Measurements from ENCODE around the gene PPP1R13B.

The PPP1R13B gene

GRCh38 chr14:103770902-103771301 lies 76.5 kb downstream of the PPP1R13B start:
- no peak for DNase-seq

- DNase-seq: no peak
Measured at GRCh38 chr14:103770500-103770899, 76.9 kb downstream of the PPP1R13B start.

- no peak for DNase-seq
Measured at GRCh38 chr14:103767336-103767894, 80.0 kb downstream of the PPP1R13B start.

GRCh38 chr14:103765526-103765925 lies 81.8 kb downstream of the PPP1R13B start:
- DNase-seq: no peak

- DNase-seq: no peak
Measured at GRCh38 chr14:103763730-103764488, 83.5 kb downstream of the PPP1R13B start.

GRCh38 chr14:103762541-103762940 lies 84.8 kb downstream of the PPP1R13B start:
- no peak for DNase-seq

GRCh38 chr14:103762036-103762435 lies 85.3 kb downstream of the PPP1R13B start:
- no peak for DNase-seq

- no peak for DNase-seq
Measured at GRCh38 chr14:103758059-103758776, 89.2 kb downstream of the PPP1R13B start.

GRCh38 chr14:103755060-103755459 lies 92.3 kb downstream of the PPP1R13B start:
- DNase-seq: no peak

GRCh38 chr14:103753774-103754173 lies 93.6 kb downstream of the PPP1R13B start:
- DNase-seq: no peak

- DNase-seq: no peak
Measured at GRCh38 chr14:103749860-103750259, 97.5 kb downstream of the PPP1R13B start.

- no peak for DNase-seq
Measured at GRCh38 chr14:103749452-103749851, 97.9 kb downstream of the PPP1R13B start.

GRCh38 chr14:103748534-103748857 lies 98.9 kb downstream of the PPP1R13B start:
- DNase-seq: no peak

- DNase-seq: no peak
Measured at GRCh38 chr14:103746701-103747100, 100.7 kb downstream of the PPP1R13B start.

- no peak for DNase-seq
Measured at GRCh38 chr14:103745424-103745823, 102.0 kb downstream of the PPP1R13B start.

GRCh38 chr14:103744621-103745395 lies 102.6 kb downstream of the PPP1R13B start:
- DNase-seq: no peak

- no peak for DNase-seq
Measured at GRCh38 chr14:103743691-103744090, 103.7 kb downstream of the PPP1R13B start.

GRCh38 chr14:103742499-103743255 lies 104.7 kb downstream of the PPP1R13B start:
- no peak for DNase-seq

GRCh38 chr14:103741876-103742275 lies 105.5 kb downstream of the PPP1R13B start:
- DNase-seq: no peak

GRCh38 chr14:103740991-103741689 lies 106.2 kb downstream of the PPP1R13B start:
- no peak for DNase-seq

GRCh38 chr14:103739793-103740501 lies 107.4 kb downstream of the PPP1R13B start:
- no peak for DNase-seq
